DMS79 (cell line): ENCODE data around the gene PPY.
A peak's percentile ranks its signal among the peaks of the same experiment; 100 is the strongest.
"Not testable (repeated sequence)": the region's sequence is repeated elsewhere in the genome, so short reads cannot be mapped to it uniquely, and the experiment has no call there.

Experiments used
- DNase-seq: peaks from one replicate; lab custom pipeline; 2025; lab: John Stamatoyannopoulos, UW

The PPY gene

DNA sequence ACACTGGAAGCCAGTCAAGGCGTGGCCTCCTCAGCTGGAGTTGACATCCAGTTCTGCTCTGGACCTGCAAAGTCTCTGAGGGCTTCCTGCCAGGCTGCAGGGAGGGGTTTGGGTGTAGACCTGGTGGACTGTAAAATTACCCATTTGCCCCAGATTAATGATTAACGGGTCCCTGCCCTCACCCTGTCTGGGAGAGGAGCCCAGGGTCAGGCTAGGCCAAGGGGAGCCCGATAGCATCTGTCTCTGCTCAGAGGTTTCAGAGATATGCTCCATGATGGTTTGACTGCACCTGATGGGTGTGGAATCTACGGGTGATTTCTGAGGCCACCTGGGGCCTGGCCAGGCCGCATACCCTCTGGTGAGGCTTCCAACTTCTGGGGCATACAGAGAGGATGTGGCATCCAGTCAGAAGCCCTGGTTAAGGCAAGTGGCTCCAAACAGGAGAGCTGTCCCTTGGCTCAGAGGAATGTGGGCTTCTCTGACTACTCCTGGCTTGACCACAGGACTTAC lies 11.2 kb downstream of the PPY start:
- DNase-seq: no peak

DNA sequence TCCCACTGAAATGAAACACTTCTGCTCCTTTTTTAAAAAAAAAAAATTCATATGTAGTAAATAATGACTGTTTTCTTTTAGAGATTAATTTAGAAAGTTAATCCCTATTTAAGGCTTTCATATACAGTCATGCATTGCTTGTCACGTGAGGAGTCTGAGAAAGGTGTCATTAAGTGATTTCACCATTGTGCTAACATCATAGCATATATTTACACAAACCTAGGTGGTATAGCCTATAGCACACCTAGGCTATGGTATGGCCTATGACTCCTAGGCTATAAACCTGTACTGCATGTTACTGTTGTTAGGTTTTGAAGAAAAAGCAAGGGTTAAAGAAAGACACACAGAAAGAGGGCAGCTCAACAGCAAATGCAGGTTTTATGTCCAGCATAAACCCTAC lies 13.7 kb downstream of the PPY start:
- DNase-seq: no peak

- not testable (repeated sequence) for DNase-seq
Observed at GRCh38 chr17:43927929-43928328, 14.3 kb downstream of the PPY start.

- DNase-seq: no peak
Observed at GRCh38 chr17:43927060-43927864, 15.0 kb downstream of the PPY start.

GRCh38 chr17:43924558-43924957 lies 17.7 kb downstream of the PPY start:
- DNase-seq: no peak

DNA sequence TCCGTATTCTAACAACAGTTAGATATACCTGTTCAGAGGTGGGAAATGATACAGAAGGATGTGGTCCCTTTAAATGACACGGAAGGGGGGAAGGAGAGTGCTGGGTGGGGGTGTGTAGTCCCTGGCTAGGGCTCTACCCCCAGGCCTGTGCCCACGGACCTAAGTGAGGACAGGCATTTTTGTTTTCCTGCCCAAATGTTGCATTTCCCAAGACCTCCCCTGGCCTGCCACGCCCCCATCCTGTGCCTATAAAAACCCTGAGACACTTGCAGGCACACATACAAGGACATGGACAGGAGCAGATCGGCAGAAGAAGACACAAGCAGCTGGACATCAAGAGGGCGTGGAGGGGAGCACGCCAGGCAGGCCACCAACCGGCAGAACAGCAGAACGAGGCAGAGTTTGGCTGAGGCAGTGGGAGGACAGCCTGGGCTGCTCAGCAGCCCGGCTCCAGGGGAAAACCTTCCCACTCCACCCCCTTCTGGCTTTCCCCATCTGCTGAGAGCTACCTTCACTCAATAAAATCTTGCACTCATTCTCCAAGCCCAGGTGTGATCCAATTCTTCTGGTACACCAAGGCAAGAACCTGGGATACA lies 21.7 kb downstream of the PPY start:
- DNase-seq: no peak

DNA sequence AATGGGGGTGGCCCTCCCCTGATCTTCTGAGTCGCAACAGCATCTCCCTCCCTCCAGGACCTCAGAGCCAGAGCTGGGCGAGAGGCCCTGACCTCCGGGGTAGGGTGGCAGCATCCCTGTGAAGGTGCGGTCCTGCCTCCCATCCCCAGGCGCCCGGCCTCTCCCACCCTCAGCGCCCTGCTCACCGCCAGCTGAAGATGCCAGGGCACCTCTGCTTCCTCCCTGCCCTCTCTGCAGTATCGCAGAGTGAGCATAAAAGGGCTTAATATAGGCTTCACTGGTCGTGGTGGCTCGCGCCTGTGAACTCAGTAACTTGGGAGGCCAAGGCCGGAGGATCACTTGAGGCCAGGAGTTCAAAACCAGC lies 24.3 kb downstream of the PPY start:
- no peak for DNase-seq

DNA sequence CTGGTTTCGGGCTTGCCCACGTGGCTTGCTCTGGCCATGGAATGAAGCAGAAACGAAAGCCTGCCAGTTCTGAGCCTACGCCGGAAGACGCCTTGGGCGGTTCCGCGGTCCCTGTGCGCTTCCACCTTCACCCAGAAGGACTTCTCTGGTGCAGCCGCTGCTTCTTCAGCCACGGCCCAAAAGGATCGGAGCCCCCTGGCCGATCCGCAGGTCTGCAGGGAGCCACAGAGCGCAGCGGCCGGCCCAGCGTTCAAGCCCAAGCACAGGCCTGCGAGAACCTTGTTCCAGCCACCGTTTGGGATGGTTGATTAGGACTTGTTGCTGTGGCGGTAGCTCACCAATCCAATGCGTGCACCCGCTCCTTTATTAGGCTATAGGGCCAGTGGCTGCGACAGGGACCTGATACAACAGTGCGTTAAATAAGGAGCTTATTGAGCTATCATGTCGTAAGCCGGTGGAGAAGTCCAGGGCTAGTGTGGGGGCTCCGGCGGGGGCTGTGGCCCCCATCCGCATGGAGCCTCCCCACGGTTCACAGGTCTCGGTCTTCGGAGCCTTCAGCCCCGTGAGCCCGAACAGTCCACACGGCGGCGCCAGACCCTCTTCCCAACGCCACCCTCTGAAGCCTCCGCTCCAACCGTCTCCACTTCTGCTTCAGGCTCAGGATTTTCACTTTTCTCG lies 24.8 kb downstream of the PPY start:
- DNase-seq: no peak

GRCh38 chr17:43917016-43917347 lies 25.3 kb downstream of the PPY start:
- no peak for DNase-seq

DNA sequence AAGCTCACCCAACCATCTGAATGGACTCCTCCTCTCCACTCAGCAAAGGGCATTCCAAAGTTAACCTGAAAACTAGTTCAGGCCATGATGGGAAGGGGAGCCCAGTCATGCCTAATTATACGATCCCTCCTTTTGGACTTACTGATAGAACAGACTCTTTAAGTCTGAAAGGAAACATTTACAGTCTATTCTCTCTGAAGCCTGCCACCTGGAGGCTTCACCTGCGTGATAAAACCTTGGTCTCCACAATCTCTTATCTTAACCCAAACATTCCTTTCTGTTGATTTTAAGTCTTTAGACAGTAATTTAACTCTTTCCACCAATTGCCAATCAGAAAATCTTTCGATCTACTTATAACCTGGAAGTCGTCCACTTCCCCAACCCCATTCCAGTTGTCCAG lies 25.9 kb downstream of the PPY start:
- no peak for DNase-seq

DNA sequence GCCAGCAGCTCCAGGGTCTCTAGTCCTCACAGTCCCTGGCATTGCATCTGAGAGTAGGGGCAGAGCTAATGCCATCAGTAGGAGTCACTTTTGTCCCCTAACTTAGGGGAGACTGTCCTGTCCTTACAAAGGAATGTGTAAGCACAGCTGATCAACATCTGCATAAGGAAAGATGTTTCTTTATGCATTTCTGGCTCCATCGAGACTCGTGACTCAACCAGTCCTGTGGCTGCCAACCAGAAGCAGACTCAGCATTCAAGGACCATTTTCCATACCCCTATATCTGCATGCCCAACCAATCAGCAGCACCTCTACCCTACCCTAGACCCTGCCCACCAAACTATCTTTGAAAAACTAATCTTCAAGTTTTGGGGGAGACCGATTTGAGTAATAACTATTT lies 26.7 kb downstream of the PPY start:
- no peak for DNase-seq

DNA sequence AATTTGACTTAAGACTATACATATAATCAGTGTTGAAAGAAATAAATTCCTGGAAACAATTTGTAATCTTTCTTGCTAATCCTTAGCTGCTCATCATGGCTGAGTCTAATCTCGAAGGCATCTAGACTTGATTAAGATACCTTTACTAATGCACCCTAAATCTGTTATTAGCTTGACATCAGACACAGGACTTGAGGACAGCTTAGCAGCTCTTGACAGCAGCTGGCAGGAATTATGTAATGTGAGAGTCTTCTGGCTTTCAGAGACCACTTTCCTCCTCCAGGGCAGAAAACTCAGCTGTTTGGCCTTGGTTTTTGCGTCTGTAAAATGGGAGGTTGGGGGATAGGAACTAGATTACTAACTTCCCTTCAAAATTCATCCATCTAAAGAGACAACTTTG lies 27.8 kb downstream of the PPY start:
- DNase-seq: no peak

DNA sequence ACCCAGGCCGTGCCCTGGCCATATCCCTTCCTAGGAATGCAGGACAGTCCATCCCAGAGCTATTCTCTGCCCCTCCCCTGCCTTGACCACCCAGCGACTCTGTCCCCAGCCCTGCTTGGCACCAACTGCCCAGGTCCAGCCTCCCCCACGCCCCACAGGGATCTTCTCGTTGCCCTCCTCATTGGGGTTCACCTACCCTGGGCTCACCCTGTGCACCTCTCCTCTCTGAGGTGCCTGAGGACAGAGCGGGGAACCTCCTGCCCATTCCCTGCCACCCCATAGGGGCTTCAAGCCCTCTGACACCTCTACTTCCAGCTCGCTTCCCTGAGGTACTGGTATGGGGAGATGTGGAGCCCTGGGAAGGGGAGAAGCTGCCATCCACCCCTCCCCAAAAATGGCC lies 28.7 kb downstream of the PPY start:
- no peak for DNase-seq

- no peak for DNase-seq
Observed at GRCh38 chr17:43912635-43913304, 29.5 kb downstream of the PPY start.

GRCh38 chr17:43911904-43912303 lies 30.4 kb downstream of the PPY start:
- DNase-seq: no peak

DNA sequence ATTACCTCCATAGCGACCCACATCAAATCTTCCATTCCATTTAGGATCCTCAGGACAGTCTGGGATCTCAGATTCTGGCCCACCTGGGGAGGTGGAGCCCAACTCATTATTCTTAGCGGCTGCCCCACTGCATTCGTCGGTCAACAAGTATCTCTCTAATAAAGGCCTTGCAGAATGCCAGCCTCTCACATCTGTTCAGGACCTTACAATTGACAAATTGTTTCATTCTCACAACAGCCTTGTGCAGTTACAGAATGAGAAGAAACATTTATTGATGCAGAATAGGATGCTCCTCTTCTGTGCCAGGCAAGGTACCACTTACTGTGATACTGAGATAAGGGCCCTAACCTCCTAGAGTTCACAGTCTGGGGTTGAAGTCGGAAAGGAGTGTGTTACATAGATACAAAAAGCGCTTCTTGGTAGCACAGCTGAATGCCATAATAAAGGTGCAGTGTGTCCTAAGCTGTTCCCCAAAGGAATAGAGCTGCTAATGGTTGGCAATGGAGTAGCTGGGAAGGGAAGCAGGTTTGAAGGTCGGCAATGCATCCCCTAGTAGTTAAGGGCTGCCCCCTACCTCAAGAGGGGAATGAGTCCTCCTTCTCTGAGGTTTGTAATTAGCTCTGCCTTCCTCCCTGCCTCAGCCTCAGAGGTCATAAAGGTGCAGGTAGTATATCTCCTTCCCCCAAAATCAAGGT lies 32.6 kb downstream of the PPY start:
- no peak for DNase-seq

DNA sequence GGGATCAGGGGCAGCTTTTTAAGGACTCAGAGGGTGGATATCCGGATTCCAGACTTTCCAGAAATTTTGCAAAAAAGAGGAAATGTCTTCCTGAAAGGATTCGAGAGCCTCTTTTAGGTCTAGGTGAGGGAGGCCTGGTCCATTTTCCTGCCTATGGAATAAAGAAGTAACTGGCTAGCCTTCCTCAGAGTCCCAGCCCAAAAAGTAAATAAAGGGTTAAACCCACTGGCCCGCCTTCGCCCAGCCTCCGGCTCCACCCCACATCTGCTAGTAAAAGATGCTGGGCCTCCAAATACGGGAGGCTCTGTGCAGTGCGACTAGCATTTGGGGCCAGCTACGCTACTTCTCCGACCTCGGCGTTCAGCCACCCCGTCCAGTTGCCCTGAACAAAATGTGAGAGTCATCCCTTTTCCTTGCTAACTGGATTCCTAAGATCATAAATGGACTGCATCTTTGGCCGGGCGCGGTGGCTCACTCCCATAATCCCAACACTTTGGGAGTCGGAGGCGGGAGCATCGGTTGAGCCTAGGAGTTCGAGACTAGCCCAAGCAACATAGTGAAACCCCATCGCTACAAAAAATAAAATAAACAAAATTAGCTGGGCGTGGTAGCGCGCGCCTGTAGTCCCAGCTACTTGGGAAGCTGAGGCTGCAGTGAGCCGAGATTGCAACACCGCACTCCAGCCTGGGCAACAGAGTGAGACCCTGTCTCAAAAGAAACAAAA lies 34.1 kb downstream of the PPY start:
- DNase-seq: peak; percentile 60

- DNase-seq: peak; percentile 42
Observed at GRCh38 chr17:43907425-43907981, 34.8 kb downstream of the PPY start, which contains the start of gene MPP2. Gene MPP2, minus strand, starts transcription at chr17:43907536. Its CDS starts 3,076 bp downstream, at chr17:43904460.

DNA sequence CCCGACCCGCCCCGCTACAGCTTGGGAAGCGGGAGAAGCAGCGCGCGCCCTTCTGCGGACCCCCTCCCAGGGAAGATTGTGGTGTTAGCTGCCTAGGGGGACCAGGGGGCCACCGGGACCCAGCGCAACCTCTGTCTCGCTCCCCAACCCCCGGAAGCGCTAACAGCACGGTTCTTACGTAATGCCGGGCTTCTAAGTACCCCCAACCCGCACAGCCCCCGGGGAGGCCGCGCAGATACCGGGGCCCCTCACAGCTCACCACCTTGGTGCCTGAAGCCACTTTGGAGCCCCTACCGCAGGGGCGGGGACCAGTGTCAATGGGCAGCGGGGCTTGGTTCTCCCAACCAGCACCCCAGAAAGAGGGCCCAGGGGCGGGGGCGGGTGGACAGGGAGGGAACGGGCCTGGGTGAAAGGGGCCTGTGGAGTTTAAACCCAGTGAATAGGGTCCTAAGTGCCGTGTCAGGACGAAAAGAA lies 35.3 kb downstream of the PPY start:
- DNase-seq: no peak

- DNase-seq: peak; percentile 69
Observed at GRCh38 chr17:43905985-43906852, 36.1 kb downstream of the PPY start.
